Effector CD4-positive, alpha-beta T cell (primary cell): ENCODE data around the gene G0S2.

Experiments used
- DNase-seq: peaks from one replicate; pipeline ENCODE4 v3.0.0-alpha.2; 2020

The G0S2 gene

GRCh38 chr1:209721323-209721722, 46.1 kb downstream of the G0S2 start:
- DNase-seq: no peak

- no peak for DNase-seq
Measured at GRCh38 chr1:209723265-209723664, 48.1 kb downstream of the G0S2 start.

GRCh38 chr1:209723756-209724693, 48.8 kb downstream of the G0S2 start:
- DNase-seq: no peak
